ENCODE measurements around the gene FAM120A. TPM values are rescaled to one million over a fixed set of nuclear protein-coding genes. Genes with fewer than 3 reads are reported as not detected.

FAM120A gene
- total and polyA plus RNA-seq, 2 of the 13 experiments (the other 11 are each of a cell fraction or from before 2014, with no cell fraction given) = 41.3 to 44.4 TPM

DNA sequence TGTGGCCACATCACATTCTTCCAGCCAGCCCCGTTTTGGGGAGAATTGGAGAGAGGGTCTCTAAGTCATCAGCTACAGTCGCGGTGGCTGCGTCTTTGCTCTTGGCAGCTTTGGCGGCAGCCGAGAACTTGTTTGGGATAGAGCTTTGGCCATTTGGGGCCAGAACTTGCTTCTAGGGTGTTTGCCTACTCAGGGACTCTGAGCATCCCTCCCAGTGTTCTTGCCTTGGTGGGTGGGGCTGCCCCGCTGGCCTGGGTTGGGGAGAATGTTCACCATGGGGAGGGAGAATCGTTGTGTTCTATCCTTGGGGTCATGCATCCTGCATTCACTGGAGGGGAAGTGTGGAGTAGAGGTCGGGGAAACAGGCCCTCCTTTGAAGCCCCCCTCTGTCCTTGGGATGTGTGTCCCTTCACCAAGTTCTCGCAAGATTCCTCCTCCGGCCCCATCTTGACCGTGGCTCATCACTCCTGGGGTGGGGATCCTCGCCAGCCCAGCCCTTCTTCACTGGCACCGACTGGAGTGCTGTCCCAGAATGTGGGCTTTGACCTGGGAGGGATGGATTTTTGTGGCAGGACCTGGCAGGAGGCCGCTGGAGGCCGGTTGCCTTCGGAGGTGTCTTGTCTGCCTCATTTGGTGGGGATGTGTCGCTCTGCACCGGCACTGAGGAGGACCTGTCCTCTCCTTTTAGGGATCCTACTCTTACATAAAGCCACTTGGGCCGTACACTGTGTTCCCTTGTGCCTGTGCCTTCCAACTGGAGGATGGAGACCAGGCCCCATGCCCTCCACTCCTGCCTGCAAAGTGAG is 128.4 kb downstream of the FAM120A start:
- H3K4me3 ChIP-seq (replicated peaks in 1 of 3; ENCODE audit: insufficient read depth in 1 of 3, low read depth in 2 of 3, low read length in 3 of 3) = peak overlapping the region in 2 of 3 experiments; percentile 46 to 65; a peak in 3 of 6 replicates
- H3K4me2 ChIP-seq (ENCODE audit: low read depth, low read length) = peak overlapping the region; percentile 88
- peaks cover 21% of the 10 kb centered on the region for H4K20me1 ChIP-seq (ENCODE audit: insufficient read depth, low read length)
- H3K36me3 ChIP-seq (replicated peaks in 1 of 2; ENCODE audit: control insufficient read depth in 1 of 2, insufficient read depth in 2 of 2, low read length in 2 of 2) = no peaks in the 10 kb centered on the region
- WGBS (ENCODE audit: low lambda C conversion rate) = 73% methylated on average over 10 of the region's 20 CpGs
- intact Hi-C loops (cut with micrococcal nuclease; ENCODE audit: unreplicated experiment) (no loop called here), in situ Hi-C loops (cut with HindIII; ENCODE audit: extremely low pct_ligation_motif_present, low pct_unique_long_range_greater_than_20kb) (no loop called here)
- peaks cover 64% of the 10 kb centered on the region for H3K4me1 ChIP-seq (ENCODE audit: insufficient read depth, low read length)
- no peaks in the 10 kb centered on the region; a peak in 1 of 5 replicates for H3K27me3 ChIP-seq (ENCODE audit: control insufficient read depth in 1 of 2, insufficient read depth in 2 of 2, low read length in 2 of 2)
- no peak for FAIRE-seq
- ATAC-seq = peak; percentile 7
- CTCF ChIA-PET (ENCODE audit: low intra/inter-chr PET ratio, low total read pairs) = no interaction called here
- H3K9me3 ChIP-seq (ENCODE audit: low read length) = no peaks in the 10 kb centered on the region
- POLR2A ChIA-PET = interaction anchor here (2.8 kb wide), 1 partner anchor 13 kb away, joined by 26 read pairs; no protein-coding TSS in a partner anchor
- H3K27ac ChIP-seq (ENCODE audit: extremely low read length, insufficient read depth, low read length) = peak overlapping the region; percentile 51
- no TSS peak for BruUV-seq (replicated peaks)
- no peak overlapping the region for H2AFZ ChIP-seq (ENCODE audit: low read length)
- DNase-seq (ENCODE audit: low spot score) = no peak
- H3K79me2 ChIP-seq (ENCODE audit: insufficient read depth, low read length) = peaks cover 47% of the 10 kb centered on the region
- H3K9ac ChIP-seq (ENCODE audit: insufficient read depth, low read depth, low read length) = 0 out of 2 replicates have a peak overlapping the region, but pooled peaks have one; percentile 12
- TF ChIP-seq, protein P1, sequence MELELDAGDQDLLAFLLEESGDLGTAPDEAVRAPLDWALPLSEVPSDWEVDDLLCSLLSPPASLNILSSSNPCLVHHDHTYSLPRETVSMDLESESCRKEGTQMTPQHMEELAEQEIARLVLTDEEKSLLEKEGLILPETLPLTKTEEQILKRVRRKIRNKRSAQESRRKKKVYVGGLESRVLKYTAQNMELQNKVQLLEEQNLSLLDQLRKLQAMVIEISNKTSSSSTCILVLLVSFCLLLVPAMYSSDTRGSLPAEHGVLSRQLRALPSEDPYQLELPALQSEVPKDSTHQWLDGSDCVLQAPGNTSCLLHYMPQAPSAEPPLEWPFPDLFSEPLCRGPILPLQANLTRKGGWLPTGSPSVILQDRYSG (CRISPR knock-in tag; IDR thresholded peaks at IDR 0.05) = no peak
- TF ChIP-seq NFATC3 (CRISPR knock-in tag; IDR thresholded peaks at IDR 0.05) = no peak
- no peak for TF ChIP-seq REXO4 (CRISPR knock-in tag; IDR thresholded peaks at IDR 0.05; ENCODE audit: borderline replicate concordance)
- TF ChIP-seq ZNF678 (CRISPR knock-in tag; IDR thresholded peaks at IDR 0.05) = no peak
- TF ChIP-seq ZFX (CRISPR knock-in tag; IDR thresholded peaks at IDR 0.05; ENCODE audit: low read depth) = no peak
- TF ChIP-seq, protein P2, sequence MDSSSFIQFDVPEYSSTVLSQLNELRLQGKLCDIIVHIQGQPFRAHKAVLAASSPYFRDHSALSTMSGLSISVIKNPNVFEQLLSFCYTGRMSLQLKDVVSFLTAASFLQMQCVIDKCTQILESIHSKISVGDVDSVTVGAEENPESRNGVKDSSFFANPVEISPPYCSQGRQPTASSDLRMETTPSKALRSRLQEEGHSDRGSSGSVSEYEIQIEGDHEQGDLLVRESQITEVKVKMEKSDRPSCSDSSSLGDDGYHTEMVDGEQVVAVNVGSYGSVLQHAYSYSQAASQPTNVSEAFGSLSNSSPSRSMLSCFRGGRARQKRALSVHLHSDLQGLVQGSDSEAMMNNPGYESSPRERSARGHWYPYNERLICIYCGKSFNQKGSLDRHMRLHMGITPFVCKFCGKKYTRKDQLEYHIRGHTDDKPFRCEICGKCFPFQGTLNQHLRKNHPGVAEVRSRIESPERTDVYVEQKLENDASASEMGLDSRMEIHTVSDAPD (CRISPR knock-in tag; IDR thresholded peaks at IDR 0.05) = no peak
- no peak for TF ChIP-seq HNF4G (IDR thresholded peaks at IDR 0.05; ENCODE audit: borderline replicate concordance, low read depth, low read length)
- no peak for TF ChIP-seq HNF4G (CRISPR knock-in tag; IDR thresholded peaks at IDR 0.05; ENCODE audit: borderline replicate concordance, low read depth)
- no peak for TF ChIP-seq ZNF451 (CRISPR knock-in tag; IDR thresholded peaks at IDR 0.05)
- TF ChIP-seq, protein P3, sequence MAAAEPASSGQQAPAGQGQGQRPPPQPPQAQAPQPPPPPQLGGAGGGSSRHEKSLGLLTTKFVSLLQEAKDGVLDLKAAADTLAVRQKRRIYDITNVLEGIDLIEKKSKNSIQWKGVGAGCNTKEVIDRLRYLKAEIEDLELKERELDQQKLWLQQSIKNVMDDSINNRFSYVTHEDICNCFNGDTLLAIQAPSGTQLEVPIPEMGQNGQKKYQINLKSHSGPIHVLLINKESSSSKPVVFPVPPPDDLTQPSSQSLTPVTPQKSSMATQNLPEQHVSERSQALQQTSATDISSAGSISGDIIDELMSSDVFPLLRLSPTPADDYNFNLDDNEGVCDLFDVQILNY (CRISPR knock-in tag; conservative IDR thresholded peaks at IDR 0.05) = no peak
- TF ChIP-seq ZSCAN20 (CRISPR knock-in tag; IDR thresholded peaks at IDR 0.05; ENCODE audit: borderline replicate concordance) = no peak
- no peak for TF ChIP-seq ARNT (IDR thresholded peaks at IDR 0.05)
- TF ChIP-seq, protein P4, sequence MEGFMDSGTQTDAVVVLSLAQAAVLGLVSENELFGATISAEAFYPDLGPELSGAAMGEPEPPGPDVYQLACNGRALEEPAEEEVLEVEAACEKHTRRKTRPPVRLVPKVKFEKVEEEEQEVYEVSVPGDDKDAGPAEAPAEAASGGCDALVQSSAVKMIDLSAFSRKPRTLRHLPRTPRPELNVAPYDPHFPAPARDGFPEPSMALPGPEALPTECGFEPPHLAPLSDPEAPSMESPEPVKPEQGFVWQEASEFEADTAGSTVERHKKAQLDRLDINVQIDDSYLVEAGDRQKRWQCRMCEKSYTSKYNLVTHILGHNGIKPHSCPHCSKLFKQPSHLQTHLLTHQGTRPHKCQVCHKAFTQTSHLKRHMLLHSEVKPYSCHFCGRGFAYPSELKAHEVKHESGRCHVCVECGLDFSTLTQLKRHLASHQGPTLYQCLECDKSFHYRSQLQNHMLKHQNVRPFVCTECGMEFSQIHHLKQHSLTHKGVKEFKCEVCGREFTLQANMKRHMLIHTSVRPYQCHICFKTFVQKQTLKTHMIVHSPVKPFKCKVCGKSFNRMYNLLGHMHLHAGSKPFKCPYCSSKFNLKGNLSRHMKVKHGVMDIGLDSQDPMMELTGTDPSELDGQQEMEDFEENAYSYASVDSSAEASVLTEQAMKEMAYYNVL (CRISPR knock-in tag; IDR thresholded peaks at IDR 0.05; ENCODE audit: borderline replicate concordance) = no peak
- no peak for TF ChIP-seq KDM5A (IDR thresholded peaks at IDR 0.05; ENCODE audit: borderline replicate concordance, low read length)

All from HepG2 (cell line).